Lower lobe of right lung (tissue), 2 donors: Measurements from ENCODE around the gene PRR33. TPM values are rescaled to one million over a fixed set of nuclear protein-coding genes. Genes with fewer than 3 reads are reported as not detected.

Experiments used
- ATAC-seq, 2 donors: fragments of 200-7000 bp; cut with Tn5 transposase; one replicate each; pipeline ENCODE4 v1.9.1; 2020 to 2022; ENCODE audit warnings: mild to moderate bottlenecking in 2 of 2, moderate library complexity in 2 of 2
- DNase-seq: peaks from one replicate; pipeline ENCODE4 v3.0.0-alpha.2; 2020
- H3K27ac ChIP-seq: fragments of 200-600 bp; one replicate; pipeline ENCODE4 v1.8.0; 2022
- H3K27me3 ChIP-seq: fragments of 200-600 bp; one replicate; pipeline ENCODE4 v1.8.0; 2022; ENCODE audit warnings: low read depth
- H3K36me3 ChIP-seq: fragments of 200-600 bp; one replicate; pipeline ENCODE4 v1.8.0; 2022; ENCODE audit warnings: mild to moderate bottlenecking
- H3K4me1 ChIP-seq: fragments of 200-600 bp; one replicate; pipeline ENCODE4 v1.8.0; 2022
- H3K4me3 ChIP-seq: fragments of 200-600 bp; one replicate; pipeline ENCODE4 v1.8.0; 2022; ENCODE audit warnings: mild to moderate bottlenecking
- H3K9me3 ChIP-seq: fragments of 200-600 bp; one replicate; pipeline ENCODE4 v1.8.0; 2022
- intact Hi-C: fragments of 100-400 bp; cut with DNase I; formaldehyde crosslinking; loops from one replicate; pipeline ENCODE4 v1.11.0; 2022
- total RNA-seq: library from RNA; stranded (reverse); fragmentation: NEBNext Ultra II Directional; extraction: Animal tissue kit (Norgen Biotek cat#: 25700); gene quantifications from one replicate; pipeline ENCODE4 v1.2.1, GENCODE V29; 2021
- TF ChIP-seq, protein P1 (sequence below): fragments of 200-600 bp; IDR thresholded peaks from one replicate; pipeline ENCODE4 v1.8.0; 2022; ENCODE audit warnings: antibody characterized with exemption, mild to moderate bottlenecking
- donor health status: DM: no; HTN: yes; CAD: no; lungs with severe emphysema.

The PRR33 gene
- total RNA-seq, 1 donor from 2014 or later: not detected

DNA sequence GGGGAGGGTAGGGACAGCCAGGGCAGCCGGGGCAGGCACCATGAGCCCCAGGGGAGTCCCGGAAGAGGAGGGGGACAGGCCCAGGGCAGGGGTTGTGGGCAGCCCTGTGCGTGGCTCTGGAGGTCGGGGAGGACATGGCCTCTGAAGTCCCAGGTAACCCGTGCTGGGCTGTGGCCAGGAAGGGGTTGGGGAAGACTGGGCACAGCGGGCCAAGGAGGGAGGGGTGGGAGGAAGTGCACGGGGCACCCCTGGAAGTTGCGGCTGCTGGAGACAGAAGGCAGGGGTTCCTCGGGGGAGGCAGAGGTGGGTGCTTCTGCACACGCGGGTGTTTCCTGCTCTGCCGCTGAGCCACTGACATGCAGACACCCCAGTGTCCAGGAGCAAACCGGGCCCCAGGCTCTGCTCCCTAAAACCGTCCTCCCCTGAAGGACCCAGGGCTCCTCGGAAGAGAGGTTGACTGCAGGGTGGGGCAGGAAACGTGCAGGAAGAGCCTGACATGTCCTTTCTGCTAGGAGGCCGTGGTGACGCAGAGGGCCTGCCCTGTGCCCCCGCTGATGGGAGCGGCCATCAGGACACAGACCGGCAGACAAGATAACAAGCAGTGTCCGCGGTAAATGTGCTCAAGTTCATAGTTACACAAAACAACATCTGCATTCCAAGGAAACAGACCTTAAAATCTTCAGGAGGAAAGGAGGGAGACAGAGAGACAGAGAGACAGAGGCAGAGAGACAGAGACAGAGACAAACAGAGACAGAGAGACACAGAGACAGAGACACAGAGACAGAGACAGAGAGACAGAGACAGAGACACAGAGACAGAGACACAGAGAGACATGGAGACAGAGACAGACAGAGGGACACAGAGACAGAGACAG lies 47.2 kb downstream of the PRR33 start:
- H3K27ac ChIP-seq: peak overlapping the region; percentile 81
- H3K4me1 ChIP-seq: peaks cover 45% of the 10 kb centered on the region
- H3K27me3 ChIP-seq: no peaks in the 10 kb centered on the region
- H3K9me3 ChIP-seq: no peaks in the 10 kb centered on the region
- H3K4me3 ChIP-seq: peak overlapping the region; percentile 23
- DNase-seq: peak; percentile 86
- peak; percentile 57 to 66 for ATAC-seq
- H3K36me3 ChIP-seq: no peaks in the 10 kb centered on the region
- TF ChIP-seq, protein P1, sequence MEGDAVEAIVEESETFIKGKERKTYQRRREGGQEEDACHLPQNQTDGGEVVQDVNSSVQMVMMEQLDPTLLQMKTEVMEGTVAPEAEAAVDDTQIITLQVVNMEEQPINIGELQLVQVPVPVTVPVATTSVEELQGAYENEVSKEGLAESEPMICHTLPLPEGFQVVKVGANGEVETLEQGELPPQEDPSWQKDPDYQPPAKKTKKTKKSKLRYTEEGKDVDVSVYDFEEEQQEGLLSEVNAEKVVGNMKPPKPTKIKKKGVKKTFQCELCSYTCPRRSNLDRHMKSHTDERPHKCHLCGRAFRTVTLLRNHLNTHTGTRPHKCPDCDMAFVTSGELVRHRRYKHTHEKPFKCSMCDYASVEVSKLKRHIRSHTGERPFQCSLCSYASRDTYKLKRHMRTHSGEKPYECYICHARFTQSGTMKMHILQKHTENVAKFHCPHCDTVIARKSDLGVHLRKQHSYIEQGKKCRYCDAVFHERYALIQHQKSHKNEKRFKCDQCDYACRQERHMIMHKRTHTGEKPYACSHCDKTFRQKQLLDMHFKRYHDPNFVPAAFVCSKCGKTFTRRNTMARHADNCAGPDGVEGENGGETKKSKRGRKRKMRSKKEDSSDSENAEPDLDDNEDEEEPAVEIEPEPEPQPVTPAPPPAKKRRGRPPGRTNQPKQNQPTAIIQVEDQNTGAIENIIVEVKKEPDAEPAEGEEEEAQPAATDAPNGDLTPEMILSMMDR: no peak
- intact Hi-C loops: no loop called here

- TF ChIP-seq, protein P1: no peak
- no peak for ATAC-seq
- H3K36me3 ChIP-seq: no peaks in the 10 kb centered on the region
- no peak for DNase-seq
- H3K9me3 ChIP-seq: no peaks in the 10 kb centered on the region
- H3K27me3 ChIP-seq: no peaks in the 10 kb centered on the region
- intact Hi-C loops: no loop called here
- no peak overlapping the region for H3K4me3 ChIP-seq
- peaks cover 45% of the 10 kb centered on the region for H3K4me1 ChIP-seq
- H3K27ac ChIP-seq: peak overlapping the region; percentile 81
Observed at GRCh38 chr11:1843796-1844195, 47.9 kb downstream of the PRR33 start.

- DNase-seq: peak; percentile 40
- no peak overlapping the region for H3K27ac ChIP-seq
Observed at GRCh38 chr11:1843098-1843473, 48.6 kb downstream of the PRR33 start.

DNA sequence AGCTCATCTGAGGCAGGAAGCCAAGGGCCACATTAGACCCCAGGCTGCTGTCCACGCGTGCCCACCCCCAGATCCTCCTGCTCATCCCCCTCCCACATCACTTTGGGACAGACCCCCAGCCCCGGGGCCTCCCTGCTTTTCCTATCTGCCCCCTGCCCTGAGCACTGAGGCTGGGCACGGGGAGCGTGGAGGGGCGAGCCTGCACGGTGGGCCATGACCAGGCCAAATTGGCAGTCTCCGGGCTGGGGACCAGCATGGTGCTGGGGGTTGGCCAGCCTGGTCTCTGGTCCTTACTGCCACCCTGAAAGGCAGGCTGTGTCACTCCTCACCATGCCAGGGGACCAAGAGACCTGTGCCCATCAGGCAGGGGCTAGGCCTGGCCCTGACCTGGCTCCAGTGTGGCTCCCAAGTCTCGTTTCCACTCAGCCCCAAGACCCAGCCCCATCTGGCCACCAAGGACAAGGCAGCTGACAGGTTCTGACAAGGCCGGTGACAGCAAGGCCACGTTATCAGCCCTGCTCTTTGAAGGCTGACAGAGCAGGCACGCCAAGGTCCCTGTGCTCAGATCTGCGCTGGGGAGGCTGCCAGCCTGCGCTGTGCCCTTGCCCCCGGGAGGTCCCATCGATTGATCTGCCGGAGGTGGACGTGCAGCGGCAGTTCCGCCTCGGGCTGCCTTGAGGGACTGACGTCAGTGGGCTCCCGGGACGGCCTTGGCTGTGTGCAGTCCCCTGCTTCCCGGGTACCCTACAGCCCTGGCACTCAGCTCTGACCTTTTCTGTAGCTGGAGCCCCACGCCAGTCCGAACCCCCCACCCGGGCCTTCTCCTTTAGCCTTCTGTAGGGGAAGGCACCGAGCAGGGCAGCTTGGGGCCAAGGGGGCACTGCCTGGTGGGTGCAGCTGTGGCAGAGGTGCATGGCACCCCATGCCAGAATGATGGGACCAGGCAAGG lies 49.3 kb downstream of the PRR33 start:
- Histone ChIP-seq H3K36me3 (no peaks in the 10 kb centered on the region), H3K4me3 (no peak overlapping the region), H3K9me3 (no peaks in the 10 kb centered on the region), H3K4me1 (peaks cover 48% of the 10 kb centered on the region), H3K27ac (no peak overlapping the region), H3K27me3 (no peaks in the 10 kb centered on the region)
- intact Hi-C loops: no loop called here
- TF ChIP-seq, protein P1: no peak
- ATAC-seq (no peak), DNase-seq (peak; percentile 49)

More at GRCh38 chr11:1843098-1843473, 48.6 kb downstream of the PRR33 start:
- Histone ChIP-seq H3K36me3 (no peaks in the 10 kb centered on the region), H3K9me3 (no peaks in the 10 kb centered on the region), H3K27me3 (no peaks in the 10 kb centered on the region), H3K4me3 (no peak overlapping the region), H3K4me1 (peaks cover 42% of the 10 kb centered on the region)
- no peak for ATAC-seq
- intact Hi-C loops: no loop called here
- TF ChIP-seq, protein P1: no peak

- peaks cover 48% of the 10 kb centered on the region for H3K4me1 ChIP-seq
- peak; percentile 40 for DNase-seq
Observed at GRCh38 chr11:1841511-1842148, 50.1 kb downstream of the PRR33 start.

More at GRCh38 chr11:1841511-1842148, 50.1 kb downstream of the PRR33 start:
- intact Hi-C loops: no loop called here
- Histone ChIP-seq H3K27me3 (no peaks in the 10 kb centered on the region), H3K9me3 (no peaks in the 10 kb centered on the region), H3K27ac (no peak overlapping the region), H3K36me3 (no peaks in the 10 kb centered on the region), H3K4me3 (no peak overlapping the region)
- no peak for ATAC-seq
- TF ChIP-seq, protein P1: no peak
